GM12878 (cell line): ENCODE data around the gene TMEM138. TPM values are rescaled to one million over a fixed set of nuclear protein-coding genes. Genes with fewer than 3 reads are reported as not detected.

Experiments
- ATAC-seq: fragments of 200-7000 bp; cut with Tn5 transposase; 3 replicates; pipeline ENCODE4 v1.9.1; 2020; ENCODE audit warnings: mild to moderate bottlenecking, moderate library complexity
- BruUV-seq: library from RNA; stranded (reverse); fragments of 400-500 nt; replicated peaks from 2 replicates; lab custom pipeline; 2021; lab: Mats Ljungman, UMichigan
- CTCF ChIA-PET: fragments of 300-600 bp; sonication (Branson Sonifier 250); formaldehyde crosslinking; extraction: SDS; loops from one replicate; lab custom pipeline; 2021; ENCODE audit warnings: inconsistent platforms; lab: Yijun Ruan, JAX
- POLR2A ChIA-PET: fragments of 350-600 bp; formaldehyde crosslinking; extraction: SDS; loops from one replicate; lab custom pipeline; 2021; ENCODE audit warnings: inconsistent platforms; lab: Charles Lee
- RAD21 ChIA-PET: fragments of 300-600 bp; sonication (Branson Sonifier 250); formaldehyde crosslinking; loops from one replicate; lab custom pipeline; 2023; ENCODE audit warnings: antibody characterized with exemption; ENCODE audit not compliant: unreplicated experiment; lab: Charles Lee
- SMC1A ChIA-PET: fragments of 300-600 bp; sonication (Branson Sonifier 250); formaldehyde crosslinking; loops from one replicate; lab custom pipeline; 2023; ENCODE audit not compliant: unreplicated experiment, uncharacterized antibody; lab: Charles Lee
- DNase-seq: peaks from one replicate; pipeline ENCODE4 v3.0.0-alpha.2; 2011; ENCODE audit warnings: low read depth, low spot score
- FAIRE-seq: peaks from 3 replicates; lab custom pipeline; 2011; peaks lifted over from hg19 to GRCh38; lab: Jason Lieb, UNC
- H2AFZ ChIP-seq: 2 replicates; pipeline ENCODE4 v1.6.0; 2011; ENCODE audit warnings: low read depth, low read length, control low read depth; ENCODE audit not compliant: control insufficient read depth
- H3K27ac ChIP-seq: 2 replicates; pipeline ENCODE4 v1.5.1; 2011; ENCODE audit warnings: control low read depth; ENCODE audit not compliant: control insufficient read depth, insufficient read depth
- H3K27me3 ChIP-seq, 2 experiments: replicated peaks in 1 of 2; 2 replicates each; pipeline versions ENCODE4 v1.6.0 to v1.6.1; 2011; ENCODE audit warnings: low read length in 1 of 2; ENCODE audit not compliant: control insufficient read depth in 2 of 2, insufficient read depth in 2 of 2
- H3K36me3 ChIP-seq, 2 experiments: 2 replicates each; pipeline ENCODE4 v1.5.1; 2011; ENCODE audit warnings: low read length in 1 of 2; ENCODE audit not compliant: control insufficient read depth in 2 of 2, insufficient read depth in 2 of 2
- H3K4me1 ChIP-seq: 2 replicates; pipeline ENCODE4 v1.6.1; 2011; ENCODE audit warnings: mild to moderate bottlenecking, low read length, moderate library complexity, mixed read lengths; ENCODE audit not compliant: control insufficient read depth, insufficient read depth
- H3K4me2 ChIP-seq: 2 replicates; pipeline ENCODE4 v1.6.0; 2011; ENCODE audit warnings: control low read depth; ENCODE audit not compliant: control insufficient read depth, insufficient read depth
- H3K4me3 ChIP-seq: fragments of 200-600 bp; sonication (generic); 2 replicates; pipeline ENCODE4 v1.5.1; 2016
- H3K79me2 ChIP-seq: 2 replicates; pipeline ENCODE4 v1.6.0; 2011; ENCODE audit warnings: low read length; ENCODE audit not compliant: control insufficient read depth, insufficient read depth
- H3K9ac ChIP-seq: 2 replicates; pipeline ENCODE4 v1.8.0; 2011; ENCODE audit warnings: low read length, control low read depth, mixed read lengths; ENCODE audit not compliant: control insufficient read depth, insufficient read depth
- H3K9me3 ChIP-seq: replicated peaks from 3 replicates; pipeline ENCODE4 v1.5.1; 2011; ENCODE audit warnings: mild to moderate bottlenecking, low read length; ENCODE audit not compliant: control insufficient read depth, insufficient read depth
- H4K20me1 ChIP-seq: 2 replicates; pipeline ENCODE4 v1.6.0; 2011; ENCODE audit not compliant: control insufficient read depth, insufficient read depth
- POLR2A ChIP-seq: IDR thresholded peaks from 2 replicates; pipeline ENCODE4 v1.6.1; 2011; ENCODE audit warnings: low read depth, mild to moderate bottlenecking, low read length
- RELB ChIP-seq: fragments of 450-650 bp; IDR thresholded peaks from 2 replicates; pipeline ENCODE4 v1.6.1; 2017; ENCODE audit warnings: low read depth, mild to moderate bottlenecking, moderate library complexity
- SREBF2 ChIP-seq: IDR thresholded peaks from 2 replicates; pipeline ENCODE4 v1.6.1; 2012; ENCODE audit warnings: mild to moderate bottlenecking, low read length
- ZNF207 ChIP-seq: fragments of 450-650 bp; IDR thresholded peaks from 2 replicates; pipeline ENCODE4 v1.6.1; 2014; ENCODE audit warnings: antibody characterized with exemption, mild to moderate bottlenecking, borderline replicate concordance
- WGBS: methylation state at CpG from one replicate; pipeline ENCODE4 v1.1.6; 2016; ENCODE audit warnings: low lambda C conversion rate; ENCODE audit not compliant: insufficient replicate concordance, insufficient coverage; ENCODE audit errors: missing lambda C conversion rate; 5-methylcytosine and 5-hydroxymethylcytosine counted together
- in situ Hi-C: fragments of 300-500 bp; cut with MboI; formaldehyde crosslinking; loops from 9 replicates; pipeline ENCODE4 v1.14.3; 2018; ENCODE audit warnings: mixed read lengths
- intact Hi-C: fragments of 100-400 bp; cut with micrococcal nuclease; formaldehyde crosslinking; loops from one replicate; pipeline ENCODE4 v1.14.2; 2022; ENCODE audit not compliant: unreplicated experiment
- polyA plus RNA-seq, 11 experiments: library from polyadenylated mRNA; depleted of rRNA in 4 of 11; unstranded in 6 of 11; stranded (reverse) in 5 of 11; fragments of >200 nt; fragmentation: Nextera tagmentation in 4 of 11; fragmentation: Illumina TruSeq in 1 of 11; extraction: Ambion mirVana in 4 of 11; extraction: Trizol in 1 of 11; gene quantifications; 1 replicate in 1 of 11; 2 replicates in 10 of 11; pipeline versions ENCODE4 v1.2.1 to v1.2.3, GENCODE V29; 2011 to 2016; ENCODE audit warnings: inconsistent platforms in 2 of 11, missing spikeins in 2 of 11, low read depth in 1 of 11
- total RNA-seq, 4 experiments: library from RNA; depleted of rRNA in 3 of 4; stranded (reverse); fragments of >200 nt in 3 of 4; fragmentation: Illumina TruSeq in 1 of 4; extraction: Trizol in 1 of 4; gene quantifications; 2 replicates each; pipeline versions ENCODE4 v1.2.1 to v1.2.3, GENCODE V29; 2013 to 2021

TMEM138 gene
- total and polyA plus RNA-seq, 10 of the 15 experiments (the other 5 are each of a cell fraction or from before 2014, with no cell fraction given), result 28.5 to 116 (median 73.4) TPM

- DNase-seq (no peak), ATAC-seq (no peak), FAIRE-seq (no peak)
- no peak overlapping the region for H3K4me3 ChIP-seq
- 98% methylated on average over 5 of the region's 5 CpGs for WGBS
- H2AFZ ChIP-seq, result no peak overlapping the region
- no peaks in the 10 kb centered on the region for H3K4me1 ChIP-seq
- ChIA-PET SMC1A (no interaction called here), RAD21 (no interaction called here)
- no peak overlapping the region for H3K4me2 ChIP-seq
- intact Hi-C loops, result no loop called here
- in situ Hi-C loops, result no loop called here
- no peaks in the 10 kb centered on the region; the same call in 1 of the 2 replicates for H4K20me1 ChIP-seq
- H3K9me3 ChIP-seq, result no peaks in the 10 kb centered on the region
- H3K9ac ChIP-seq, result no peak overlapping the region
- TF ChIP-seq RELB (no peak), SREBF2 (no peak)
- TF ChIP-seq, all 136 proteins: peak for 0
- H3K27me3 ChIP-seq, result no peaks in the 10 kb centered on the region
- ChIA-PET CTCF (interaction anchor here (1.0 kb wide), 1 partner anchor 9 kb away, joined by 3 read pairs; no protein-coding TSS in a partner anchor), POLR2A (no interaction called here)
- peaks cover 33 to 52% of the 10 kb centered on the region in 2 experiments for H3K36me3 ChIP-seq
- BruUV-seq, result no TSS peak
- H3K27ac ChIP-seq, result no peak overlapping the region
- no peaks in the 10 kb centered on the region for H3K79me2 ChIP-seq
These were observed 45.0 kb downstream of the TMEM138 start for GRCh38 chr11:61406991-61407728.

- Histone ChIP-seq H4K20me1 (no peaks in the 10 kb centered on the region; the same call in 1 of the 2 replicates), H3K4me1 (no peaks in the 10 kb centered on the region), H3K27ac (no peak overlapping the region), H3K9ac (no peak overlapping the region), H3K9me3 (no peaks in the 10 kb centered on the region), H2AFZ (no peak overlapping the region), H3K27me3 (no peaks in the 10 kb centered on the region), H3K4me3 (no peak overlapping the region), H3K4me2 (no peak overlapping the region), H3K79me2 (no peaks in the 10 kb centered on the region), H3K36me3 (peaks cover 27 to 50% of the 10 kb centered on the region in 2 experiments)
- CTCF ChIA-PET, result interaction anchor here (0.6 to 1.0 kb wide), 2 partner anchors 26 to 50 kb away, joined by 3 read pairs; partner anchors contain the start of genes CYB561A3 and TMEM138
- 85% methylated on average over 9 of the region's 9 CpGs for WGBS
- SMC1A ChIA-PET, result interaction anchor here (1.0 kb wide), 1 partner anchor 10 kb away, joined by 3 read pairs; no protein-coding TSS in a partner anchor
- no peak for ATAC-seq
- no peak for FAIRE-seq
- TF ChIP-seq ZNF207 (no peak), POLR2A (peak; percentile 64)
- no peak for DNase-seq
- POLR2A ChIA-PET, result no interaction called here
- RAD21 ChIA-PET, result no interaction called here
- intact Hi-C loops (no loop called here), in situ Hi-C loops (no loop called here)
- no TSS peak for BruUV-seq
These were observed 49.4 kb downstream of the TMEM138 start for GRCh38 chr11:61411589-61411988.
